GM12878 (cell line): ENCODE data around the gene DUSP16. TPM values are rescaled to one million over a fixed set of nuclear protein-coding genes. Genes with fewer than 3 reads are reported as not detected.

Experiments used
- ATAC-seq: fragments of 200-7000 bp; cut with Tn5 transposase; 3 replicates; pipeline ENCODE4 v1.9.1; 2020; ENCODE audit warnings: mild to moderate bottlenecking, moderate library complexity
- BruUV-seq: library from RNA; stranded (reverse); fragments of 400-500 nt; replicated peaks from 2 replicates; lab custom pipeline; 2021; lab: Mats Ljungman, UMichigan
- CTCF ChIA-PET: fragments of 300-600 bp; sonication (Branson Sonifier 250); formaldehyde crosslinking; extraction: SDS; loops from one replicate; lab custom pipeline; 2021; ENCODE audit warnings: inconsistent platforms; lab: Yijun Ruan, JAX
- POLR2A ChIA-PET: fragments of 350-600 bp; formaldehyde crosslinking; extraction: SDS; loops from one replicate; lab custom pipeline; 2021; ENCODE audit warnings: inconsistent platforms; lab: Charles Lee
- RAD21 ChIA-PET: fragments of 300-600 bp; sonication (Branson Sonifier 250); formaldehyde crosslinking; loops from one replicate; lab custom pipeline; 2023; ENCODE audit warnings: antibody characterized with exemption; ENCODE audit not compliant: unreplicated experiment; lab: Charles Lee
- SMC1A ChIA-PET: fragments of 300-600 bp; sonication (Branson Sonifier 250); formaldehyde crosslinking; loops from one replicate; lab custom pipeline; 2023; ENCODE audit not compliant: unreplicated experiment, uncharacterized antibody; lab: Charles Lee
- DNase-seq: peaks from one replicate; pipeline ENCODE4 v3.0.0-alpha.2; 2011; ENCODE audit warnings: low read depth, low spot score
- FAIRE-seq: peaks from 3 replicates; lab custom pipeline; 2011; peaks lifted over from hg19 to GRCh38; lab: Jason Lieb, UNC
- H2AFZ ChIP-seq: 2 replicates; pipeline ENCODE4 v1.6.0; 2011; ENCODE audit warnings: low read depth, low read length, control low read depth; ENCODE audit not compliant: control insufficient read depth
- H3K27ac ChIP-seq: 2 replicates; pipeline ENCODE4 v1.5.1; 2011; ENCODE audit warnings: control low read depth; ENCODE audit not compliant: control insufficient read depth, insufficient read depth
- H3K27me3 ChIP-seq, 2 experiments: replicated peaks in 1 of 2; 2 replicates each; pipeline versions ENCODE4 v1.6.0 to v1.6.1; 2011; ENCODE audit warnings: low read length in 1 of 2; ENCODE audit not compliant: control insufficient read depth in 2 of 2, insufficient read depth in 2 of 2
- H3K36me3 ChIP-seq, 2 experiments: 2 replicates each; pipeline ENCODE4 v1.5.1; 2011; ENCODE audit warnings: low read length in 1 of 2; ENCODE audit not compliant: control insufficient read depth in 2 of 2, insufficient read depth in 2 of 2
- H3K4me1 ChIP-seq: 2 replicates; pipeline ENCODE4 v1.6.1; 2011; ENCODE audit warnings: mild to moderate bottlenecking, low read length, moderate library complexity, mixed read lengths; ENCODE audit not compliant: control insufficient read depth, insufficient read depth
- H3K4me2 ChIP-seq: 2 replicates; pipeline ENCODE4 v1.6.0; 2011; ENCODE audit warnings: control low read depth; ENCODE audit not compliant: control insufficient read depth, insufficient read depth
- H3K4me3 ChIP-seq: fragments of 200-600 bp; sonication (generic); 2 replicates; pipeline ENCODE4 v1.5.1; 2016
- H3K79me2 ChIP-seq: 2 replicates; pipeline ENCODE4 v1.6.0; 2011; ENCODE audit warnings: low read length; ENCODE audit not compliant: control insufficient read depth, insufficient read depth
- H3K9ac ChIP-seq: 2 replicates; pipeline ENCODE4 v1.8.0; 2011; ENCODE audit warnings: low read length, control low read depth, mixed read lengths; ENCODE audit not compliant: control insufficient read depth, insufficient read depth
- H3K9me3 ChIP-seq: replicated peaks from 3 replicates; pipeline ENCODE4 v1.5.1; 2011; ENCODE audit warnings: mild to moderate bottlenecking, low read length; ENCODE audit not compliant: control insufficient read depth, insufficient read depth
- H4K20me1 ChIP-seq: 2 replicates; pipeline ENCODE4 v1.6.0; 2011; ENCODE audit not compliant: control insufficient read depth, insufficient read depth
- CBX5 ChIP-seq: sonication (generic); IDR thresholded peaks from 2 replicates; pipeline ENCODE4 v1.6.1; 2016; ENCODE audit warnings: low read depth, moderate library complexity, mild to moderate bottlenecking, inconsistent platforms
- CREB1 ChIP-seq: IDR thresholded peaks from 2 replicates; pipeline ENCODE4 v1.6.1; 2012; ENCODE audit warnings: low read depth, mild to moderate bottlenecking, inconsistent platforms
- ESRRA ChIP-seq: IDR thresholded peaks from 2 replicates; pipeline ENCODE4 v1.6.1; 2012; ENCODE audit warnings: mild to moderate bottlenecking, low read length, improper control_type of control experiment
- HDAC2 ChIP-seq: fragments of 200-600 bp; sonication (generic); IDR thresholded peaks from 2 replicates; pipeline ENCODE4 v1.6.1; 2017
- MTA2 ChIP-seq: fragments of 450-650 bp; IDR thresholded peaks from 2 replicates; pipeline ENCODE4 v1.6.1; 2016; ENCODE audit warnings: low read depth, mild to moderate bottlenecking, moderate library complexity
- MYC ChIP-seq: IDR thresholded peaks from 2 replicates; pipeline ENCODE4 v1.6.1; 2011; ENCODE audit warnings: mild to moderate bottlenecking, low read length, moderate library complexity, inconsistent platforms; ENCODE audit not compliant: insufficient read depth, insufficient replicate concordance, insufficient read length, severe bottlenecking
- POLR2AphosphoS5 ChIP-seq: IDR thresholded peaks from 2 replicates; pipeline ENCODE4 v1.6.1; 2011; ENCODE audit warnings: mild to moderate bottlenecking, low read length, inconsistent platforms
- SREBF1 ChIP-seq: IDR thresholded peaks from 2 replicates; pipeline ENCODE4 v1.6.1; 2012; ENCODE audit warnings: mild to moderate bottlenecking, low read length
- WRNIP1 ChIP-seq: IDR thresholded peaks from 2 replicates; pipeline ENCODE4 v1.6.1; 2011; ENCODE audit warnings: low read depth, low read length, improper control_type of control experiment, borderline replicate concordance
- ZBED1 ChIP-seq: IDR thresholded peaks from 2 replicates; pipeline ENCODE4 v1.6.1; 2016; ENCODE audit warnings: borderline replicate concordance
- WGBS: methylation state at CpG from one replicate; pipeline ENCODE4 v1.1.6; 2016; ENCODE audit warnings: low lambda C conversion rate; ENCODE audit not compliant: insufficient replicate concordance, insufficient coverage; ENCODE audit errors: missing lambda C conversion rate; 5-methylcytosine and 5-hydroxymethylcytosine counted together
- in situ Hi-C: fragments of 300-500 bp; cut with MboI; formaldehyde crosslinking; loops from 9 replicates; pipeline ENCODE4 v1.14.3; 2018; ENCODE audit warnings: mixed read lengths
- intact Hi-C: fragments of 100-400 bp; cut with micrococcal nuclease; formaldehyde crosslinking; loops from one replicate; pipeline ENCODE4 v1.14.2; 2022; ENCODE audit not compliant: unreplicated experiment
- polyA plus RNA-seq, 11 experiments: library from polyadenylated mRNA; depleted of rRNA in 4 of 11; unstranded in 6 of 11; stranded (reverse) in 5 of 11; fragments of >200 nt; fragmentation: Nextera tagmentation in 4 of 11; fragmentation: Illumina TruSeq in 1 of 11; extraction: Ambion mirVana in 4 of 11; extraction: Trizol in 1 of 11; gene quantifications; 1 replicate in 1 of 11; 2 replicates in 10 of 11; pipeline versions ENCODE4 v1.2.1 to v1.2.3, GENCODE V29; 2011 to 2016; ENCODE audit warnings: inconsistent platforms in 2 of 11, missing spikeins in 2 of 11, low read depth in 1 of 11
- total RNA-seq, 4 experiments: library from RNA; depleted of rRNA in 3 of 4; stranded (reverse); fragments of >200 nt in 3 of 4; fragmentation: Illumina TruSeq in 1 of 4; extraction: Trizol in 1 of 4; gene quantifications; 2 replicates each; pipeline versions ENCODE4 v1.2.1 to v1.2.3, GENCODE V29; 2013 to 2021
- TF ChIP-seq, protein P1 (sequence below): fragments of 450-650 bp; IDR thresholded peaks from 2 replicates; pipeline ENCODE4 v1.6.1; 2016; ENCODE audit warnings: mild to moderate bottlenecking, moderate library complexity, borderline replicate concordance
- TF ChIP-seq, protein P2 (sequence below): fragments of 450-650 bp; formaldehyde crosslinking; IDR thresholded peaks from 2 replicates; pipeline ENCODE4 v1.5.0; 2022; ENCODE audit warnings: mild to moderate bottlenecking, missing genetic modification characterization
- TF ChIP-seq, protein P3 (sequence below): fragments of 450-650 bp; IDR thresholded peaks from 2 replicates; pipeline ENCODE4 v1.6.1; 2017; ENCODE audit warnings: mild to moderate bottlenecking, low read depth, inconsistent platforms; ENCODE audit not compliant: poor library complexity, severe bottlenecking

The DUSP16 gene
- total and polyA plus RNA-seq, 10 of the 15 experiments (the other 5 are each of a cell fraction or from before 2014, with no cell fraction given), result 3.9 to 75.3 (median 26.8) TPM

GRCh38 chr12:12555656-12556055 is 7.0 kb downstream of the DUSP16 start:
- intact Hi-C loops, result no loop called here
- ATAC-seq (no peak), DNase-seq (no peak), FAIRE-seq (no peak)
- no TSS peak for BruUV-seq
- RAD21 ChIA-PET, result interaction anchor here (0.7 to 3.5 kb wide), 22 partner anchors 7 to 181 kb away, joined by 3 to 32 read pairs (median 6); partner anchors contain the start of gene DUSP16
- Histone ChIP-seq H3K27ac (no peak overlapping the region), H3K4me1 (peaks cover 16% of the 10 kb centered on the region), H4K20me1 (no peaks in the 10 kb centered on the region), H3K27me3 (no peaks in the 10 kb centered on the region), H3K79me2 (peaks cover 72% of the 10 kb centered on the region), H2AFZ (no peak overlapping the region), H3K36me3 (peaks cover 0 to 2% of the 10 kb centered on the region in 2 experiments; a peak in 2 of 4 replicates), H3K9ac (no peak overlapping the region), H3K4me2 (peak overlapping the region; percentile 7; the same call in 1 of the 2 replicates), H3K9me3 (no peaks in the 10 kb centered on the region), H3K4me3 (no peak overlapping the region)
- WGBS, result 96% methylated on average over 4 of the region's 4 CpGs
- CTCF ChIA-PET, result interaction anchor here (0.9 to 3.4 kb wide), 12 partner anchors 8 to 180 kb away, joined by 3 to 13 read pairs (median 4); partner anchors contain the start of gene DUSP16
- SMC1A ChIA-PET, result interaction anchor here (1.0 to 5.6 kb wide), 25 partner anchors 8 to 181 kb away, joined by 3 to 34 read pairs (median 5); partner anchors contain the start of gene DUSP16
- POLR2A ChIA-PET, result interaction anchor here (1.0 to 2.2 kb wide), 12 partner anchors 8 to 198 kb away, joined by 3 to 17 read pairs (median 6); partner anchors contain the start of gene BORCS5
- in situ Hi-C loops, result loop anchor here (5.0 kb wide), 1 partner anchor 162 kb away; the partner anchor contains the start of gene CDKN1B
- TF ChIP-seq HDAC2 (no peak), MTA2 (no peak), SREBF1 (no peak), WRNIP1 (no peak), ESRRA (no peak), ZBED1 (no peak), CBX5 (no peak), MYC (no peak), POLR2AphosphoS5 (no peak), CREB1 (no peak)
- TF ChIP-seq, protein P1, sequence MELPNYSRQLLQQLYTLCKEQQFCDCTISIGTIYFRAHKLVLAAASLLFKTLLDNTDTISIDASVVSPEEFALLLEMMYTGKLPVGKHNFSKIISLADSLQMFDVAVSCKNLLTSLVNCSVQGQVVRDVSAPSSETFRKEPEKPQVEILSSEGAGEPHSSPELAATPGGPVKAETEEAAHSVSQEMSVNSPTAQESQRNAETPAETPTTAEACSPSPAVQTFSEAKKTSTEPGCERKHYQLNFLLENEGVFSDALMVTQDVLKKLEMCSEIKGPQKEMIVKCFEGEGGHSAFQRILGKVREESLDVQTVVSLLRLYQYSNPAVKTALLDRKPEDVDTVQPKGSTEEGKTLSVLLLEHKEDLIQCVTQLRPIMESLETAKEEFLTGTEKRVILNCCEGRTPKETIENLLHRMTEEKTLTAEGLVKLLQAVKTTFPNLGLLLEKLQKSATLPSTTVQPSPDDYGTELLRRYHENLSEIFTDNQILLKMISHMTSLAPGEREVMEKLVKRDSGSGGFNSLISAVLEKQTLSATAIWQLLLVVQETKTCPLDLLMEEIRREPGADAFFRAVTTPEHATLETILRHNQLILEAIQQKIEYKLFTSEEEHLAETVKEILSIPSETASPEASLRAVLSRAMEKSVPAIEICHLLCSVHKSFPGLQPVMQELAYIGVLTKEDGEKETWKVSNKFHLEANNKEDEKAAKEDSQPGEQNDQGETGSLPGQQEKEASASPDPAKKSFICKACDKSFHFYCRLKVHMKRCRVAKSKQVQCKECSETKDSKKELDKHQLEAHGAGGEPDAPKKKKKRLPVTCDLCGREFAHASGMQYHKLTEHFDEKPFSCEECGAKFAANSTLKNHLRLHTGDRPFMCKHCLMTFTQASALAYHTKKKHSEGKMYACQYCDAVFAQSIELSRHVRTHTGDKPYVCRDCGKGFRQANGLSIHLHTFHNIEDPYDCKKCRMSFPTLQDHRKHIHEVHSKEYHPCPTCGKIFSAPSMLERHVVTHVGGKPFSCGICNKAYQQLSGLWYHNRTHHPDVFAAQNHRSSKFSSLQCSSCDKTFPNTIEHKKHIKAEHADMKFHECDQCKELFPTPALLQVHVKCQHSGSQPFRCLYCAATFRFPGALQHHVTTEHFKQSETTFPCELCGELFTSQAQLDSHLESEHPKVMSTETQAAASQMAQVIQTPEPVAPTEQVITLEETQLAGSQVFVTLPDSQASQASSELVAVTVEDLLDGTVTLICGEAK, result no peak
- TF ChIP-seq, protein P2, sequence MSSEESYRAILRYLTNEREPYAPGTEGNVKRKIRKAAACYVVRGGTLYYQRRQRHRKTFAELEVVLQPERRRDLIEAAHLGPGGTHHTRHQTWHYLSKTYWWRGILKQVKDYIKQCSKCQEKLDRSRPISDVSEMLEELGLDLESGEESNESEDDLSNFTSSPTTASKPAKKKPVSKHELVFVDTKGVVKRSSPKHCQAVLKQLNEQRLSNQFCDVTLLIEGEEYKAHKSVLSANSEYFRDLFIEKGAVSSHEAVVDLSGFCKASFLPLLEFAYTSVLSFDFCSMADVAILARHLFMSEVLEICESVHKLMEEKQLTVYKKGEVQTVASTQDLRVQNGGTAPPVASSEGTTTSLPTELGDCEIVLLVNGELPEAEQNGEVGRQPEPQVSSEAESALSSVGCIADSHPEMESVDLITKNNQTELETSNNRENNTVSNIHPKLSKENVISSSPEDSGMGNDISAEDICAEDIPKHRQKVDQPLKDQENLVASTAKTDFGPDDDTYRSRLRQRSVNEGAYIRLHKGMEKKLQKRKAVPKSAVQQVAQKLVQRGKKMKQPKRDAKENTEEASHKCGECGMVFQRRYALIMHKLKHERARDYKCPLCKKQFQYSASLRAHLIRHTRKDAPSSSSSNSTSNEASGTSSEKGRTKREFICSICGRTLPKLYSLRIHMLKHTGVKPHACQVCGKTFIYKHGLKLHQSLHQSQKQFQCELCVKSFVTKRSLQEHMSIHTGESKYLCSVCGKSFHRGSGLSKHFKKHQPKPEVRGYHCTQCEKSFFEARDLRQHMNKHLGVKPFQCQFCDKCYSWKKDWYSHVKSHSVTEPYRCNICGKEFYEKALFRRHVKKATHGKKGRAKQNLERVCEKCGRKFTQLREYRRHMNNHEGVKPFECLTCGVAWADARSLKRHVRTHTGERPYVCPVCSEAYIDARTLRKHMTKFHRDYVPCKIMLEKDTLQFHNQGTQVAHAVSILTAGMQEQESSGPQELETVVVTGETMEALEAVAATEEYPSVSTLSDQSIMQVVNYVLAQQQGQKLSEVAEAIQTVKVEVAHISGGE (CRISPR knock-in tag), result no peak
- TF ChIP-seq, protein P3, sequence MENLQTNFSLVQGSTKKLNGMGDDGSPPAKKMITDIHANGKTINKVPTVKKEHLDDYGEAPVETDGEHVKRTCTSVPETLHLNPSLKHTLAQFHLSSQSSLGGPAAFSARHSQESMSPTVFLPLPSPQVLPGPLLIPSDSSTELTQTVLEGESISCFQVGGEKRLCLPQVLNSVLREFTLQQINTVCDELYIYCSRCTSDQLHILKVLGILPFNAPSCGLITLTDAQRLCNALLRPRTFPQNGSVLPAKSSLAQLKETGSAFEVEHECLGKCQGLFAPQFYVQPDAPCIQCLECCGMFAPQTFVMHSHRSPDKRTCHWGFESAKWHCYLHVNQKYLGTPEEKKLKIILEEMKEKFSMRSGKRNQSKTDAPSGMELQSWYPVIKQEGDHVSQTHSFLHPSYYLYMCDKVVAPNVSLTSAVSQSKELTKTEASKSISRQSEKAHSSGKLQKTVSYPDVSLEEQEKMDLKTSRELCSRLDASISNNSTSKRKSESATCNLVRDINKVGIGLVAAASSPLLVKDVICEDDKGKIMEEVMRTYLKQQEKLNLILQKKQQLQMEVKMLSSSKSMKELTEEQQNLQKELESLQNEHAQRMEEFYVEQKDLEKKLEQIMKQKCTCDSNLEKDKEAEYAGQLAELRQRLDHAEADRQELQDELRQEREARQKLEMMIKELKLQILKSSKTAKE, result no peak
